Memory B cell (primary cell): ENCODE data around the gene RNU6-1.

ENCODE experiments used
- ATAC-seq: fragments of 150-1000 bp; cut with Tn5 transposase; 2 replicates; pipeline ENCODE4 v1.10.0; 2021; ENCODE audit warnings: low read depth, mild to moderate bottlenecking, moderate library complexity
- DNase-seq, 2 donors: peaks; one replicate each; pipeline ENCODE4 v3.0.0; 2022; ENCODE audit warnings: low spot score in 2 of 2
- H3K27ac Mint-ChIP-seq: one replicate; pipeline ENCODE4 v1.8.0; 2022; ENCODE audit warnings: mild to moderate bottlenecking, moderate library complexity, mixed read lengths
- H3K27me3 Mint-ChIP-seq: one replicate; pipeline ENCODE4 v1.8.0; 2022; ENCODE audit warnings: mixed read lengths
- H3K36me3 Mint-ChIP-seq: one replicate; pipeline ENCODE4 v1.8.0; 2022; ENCODE audit warnings: mild to moderate bottlenecking, mixed read lengths
- H3K4me1 Mint-ChIP-seq: one replicate; pipeline ENCODE4 v1.8.0; 2022; ENCODE audit warnings: mixed read lengths
- H3K4me3 Mint-ChIP-seq: one replicate; pipeline ENCODE4 v1.8.0; 2022; ENCODE audit warnings: mild to moderate bottlenecking, moderate library complexity, mixed read lengths
- H3K9me3 Mint-ChIP-seq: one replicate; pipeline ENCODE4 v1.8.0; 2022; ENCODE audit warnings: mixed read lengths

The RNU6-1 gene

GRCh38 chr15:67833710-67834511, 5.9 kb downstream of the RNU6-1 start:
- peak overlapping the region; percentile 78 for H3K27ac Mint-ChIP-seq
- no peaks in the 10 kb centered on the region for H3K36me3 Mint-ChIP-seq
- H3K4me1 Mint-ChIP-seq = peaks cover 25% of the 10 kb centered on the region
- H3K9me3 Mint-ChIP-seq = no peaks in the 10 kb centered on the region
- DNase-seq (peak in 1 of 2 donors; percentile 54), ATAC-seq (peak; percentile 49)
- peaks cover 28% of the 10 kb centered on the region for H3K27me3 Mint-ChIP-seq
- peak overlapping the region; percentile 77 for H3K4me3 Mint-ChIP-seq

GRCh38 chr15:67832897-67833709, 6.7 kb downstream of the RNU6-1 start:
- ATAC-seq (no peak), DNase-seq (no peak)
- peaks cover 2% of the 10 kb centered on the region for H3K9me3 Mint-ChIP-seq
- H3K4me3 Mint-ChIP-seq = peak overlapping the region; percentile 18
- peaks cover 30% of the 10 kb centered on the region for H3K27me3 Mint-ChIP-seq
- H3K36me3 Mint-ChIP-seq = peaks cover 2% of the 10 kb centered on the region
- H3K27ac Mint-ChIP-seq = peak overlapping the region; percentile 48
- peaks cover 25% of the 10 kb centered on the region for H3K4me1 Mint-ChIP-seq

GRCh38 chr15:67832031-67832551, 7.8 kb downstream of the RNU6-1 start:
- H3K4me1 Mint-ChIP-seq = peaks cover 25% of the 10 kb centered on the region
- H3K27ac Mint-ChIP-seq = peak overlapping the region; percentile 53
- no peak for DNase-seq

DNA sequence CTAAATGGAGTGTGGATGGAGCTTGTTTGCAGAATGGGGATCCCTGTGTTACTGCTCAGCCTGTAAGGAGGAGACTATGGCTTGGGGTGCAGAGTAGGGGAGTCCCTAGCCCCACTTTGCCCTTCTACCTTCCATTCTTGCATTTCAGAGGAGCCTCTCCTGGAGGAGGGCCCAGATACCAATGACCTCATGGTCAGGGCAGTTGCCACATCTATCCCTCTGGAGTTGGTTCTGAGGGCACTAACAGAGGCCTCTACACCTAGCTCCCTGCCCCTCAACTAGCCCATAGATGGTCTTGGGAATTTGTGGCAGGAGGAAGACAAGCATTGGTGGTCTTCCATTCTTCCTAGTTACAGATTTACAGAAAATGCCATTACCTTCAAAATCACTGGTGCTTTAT, 8.5 kb downstream of the RNU6-1 start:
- Mint-ChIP-seq H3K27me3 (peaks cover 29% of the 10 kb centered on the region), H3K4me1 (peaks cover 22% of the 10 kb centered on the region), H3K4me3 (no peak overlapping the region), H3K9me3 (peaks cover 3% of the 10 kb centered on the region), H3K36me3 (peaks cover 2% of the 10 kb centered on the region), H3K27ac (no peak overlapping the region)
- DNase-seq = no peak
- ATAC-seq = no peak

More at GRCh38 chr15:67832031-67832551, 7.8 kb downstream of the RNU6-1 start:
- Mint-ChIP-seq H3K27me3 (peaks cover 28% of the 10 kb centered on the region), H3K36me3 (peaks cover 2% of the 10 kb centered on the region), H3K4me3 (no peak overlapping the region), H3K9me3 (peaks cover 2% of the 10 kb centered on the region)
- ATAC-seq = no peak

GRCh38 chr15:67829647-67830504, 10.0 kb downstream of the RNU6-1 start:
- DNase-seq (no peak), ATAC-seq (no peak)
- Mint-ChIP-seq H3K36me3 (peaks cover 2% of the 10 kb centered on the region), H3K27me3 (peaks cover 34% of the 10 kb centered on the region), H3K9me3 (peaks cover 5% of the 10 kb centered on the region), H3K27ac (peak overlapping the region; percentile 1), H3K4me1 (peaks cover 23% of the 10 kb centered on the region), H3K4me3 (no peak overlapping the region)

DNA sequence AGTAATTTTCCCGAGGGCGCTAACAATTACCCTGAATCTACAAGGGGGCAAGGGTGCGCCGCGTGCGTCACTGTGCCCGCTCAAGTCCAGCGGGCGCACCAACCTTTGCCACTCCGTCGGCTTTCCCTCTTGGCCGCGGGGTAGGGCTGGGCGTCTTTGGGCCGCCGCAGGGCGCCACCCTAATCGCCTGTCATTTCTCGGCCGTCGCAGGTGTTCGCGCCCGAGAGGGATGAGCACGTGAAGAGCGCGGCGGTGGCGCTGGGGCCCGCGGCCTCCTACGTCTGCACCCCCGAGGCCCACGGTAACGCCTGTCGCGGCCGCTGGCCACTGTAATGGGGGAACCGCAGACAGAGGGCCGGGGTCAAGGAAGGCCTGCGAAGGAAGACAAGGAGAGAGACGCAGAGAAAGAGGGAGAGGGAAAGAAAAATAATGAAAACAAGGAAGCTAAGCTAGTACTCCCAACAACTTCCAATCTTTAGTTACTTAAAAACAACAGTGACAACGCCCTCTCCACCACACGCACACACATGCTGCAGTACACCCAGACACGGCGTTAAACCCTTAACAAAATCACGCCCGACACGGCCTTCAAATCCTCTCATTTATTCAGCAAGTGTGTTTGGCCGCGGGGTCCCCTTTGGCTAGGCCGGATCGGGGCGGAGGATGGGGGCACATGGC, 10.7 kb downstream of the RNU6-1 start:
- H3K4me3 Mint-ChIP-seq = no peak overlapping the region
- peaks cover 17% of the 10 kb centered on the region for H3K4me1 Mint-ChIP-seq
- peak overlapping the region; percentile 41 for H3K27ac Mint-ChIP-seq
- peaks cover 2% of the 10 kb centered on the region for H3K36me3 Mint-ChIP-seq
- DNase-seq (no peak), ATAC-seq (no peak)
- peaks cover 5% of the 10 kb centered on the region for H3K9me3 Mint-ChIP-seq
- peaks cover 30% of the 10 kb centered on the region for H3K27me3 Mint-ChIP-seq

DNA sequence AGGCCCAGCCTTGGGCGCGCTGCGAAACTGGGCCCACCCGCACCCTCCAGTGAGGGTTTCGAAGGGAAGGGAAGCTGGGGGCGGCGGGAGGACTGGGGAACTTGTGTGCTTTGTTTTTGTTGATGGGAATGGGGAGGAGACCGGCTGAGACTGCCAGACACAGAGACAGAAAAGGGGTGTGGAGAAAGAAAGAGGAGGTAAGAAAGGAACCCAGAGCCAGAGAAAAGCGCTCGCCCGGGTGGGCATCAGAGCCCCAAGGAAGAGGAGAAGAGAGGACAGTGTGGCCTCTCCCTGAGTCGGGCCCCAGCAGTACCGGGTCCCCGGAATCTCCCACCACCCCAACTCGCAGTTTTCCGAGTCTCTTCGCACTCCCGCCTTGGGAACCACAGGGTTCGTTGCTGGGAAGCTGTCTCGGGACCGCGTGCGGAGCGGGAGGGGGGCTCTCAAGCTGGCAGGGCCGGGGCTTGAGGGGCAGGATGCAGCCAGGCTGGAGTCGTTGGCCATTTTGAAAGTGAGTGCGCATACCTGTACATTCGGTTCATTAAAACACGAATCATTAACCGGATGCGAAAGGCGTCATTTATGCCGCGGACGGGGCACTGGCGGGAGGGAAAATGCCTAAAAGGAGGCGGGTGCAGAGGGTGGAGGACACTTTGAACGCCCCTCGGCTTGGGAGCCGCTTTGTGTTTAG, 11.4 kb downstream of the RNU6-1 start:
- H3K4me3 Mint-ChIP-seq = no peak overlapping the region

GRCh38 chr15:67827562-67828277, 12.1 kb downstream of the RNU6-1 start:
- DNase-seq (peak in 1 of 2 donors; percentile 27), ATAC-seq (no peak)
- peaks cover 5% of the 10 kb centered on the region for H3K9me3 Mint-ChIP-seq
- peaks cover 18% of the 10 kb centered on the region for H3K4me1 Mint-ChIP-seq
- peaks cover 31% of the 10 kb centered on the region for H3K27me3 Mint-ChIP-seq
- peak overlapping the region; percentile 88 for H3K27ac Mint-ChIP-seq
- H3K36me3 Mint-ChIP-seq = peaks cover 2% of the 10 kb centered on the region
- H3K4me3 Mint-ChIP-seq = no peak overlapping the region

More for the DNA sequence above, 11.4 kb downstream of the RNU6-1 start:
- H3K4me1 Mint-ChIP-seq = peaks cover 19% of the 10 kb centered on the region
- ATAC-seq (no peak), DNase-seq (peak in 1 of 2 donors; percentile 27)
- peak overlapping the region; percentile 88 for H3K27ac Mint-ChIP-seq
- H3K9me3 Mint-ChIP-seq = peaks cover 5% of the 10 kb centered on the region
- peaks cover 34% of the 10 kb centered on the region for H3K27me3 Mint-ChIP-seq
- peaks cover 2% of the 10 kb centered on the region for H3K36me3 Mint-ChIP-seq

- Mint-ChIP-seq H3K4me3 (no peak overlapping the region), H3K27ac (peak overlapping the region; percentile 73), H3K27me3 (peaks cover 36% of the 10 kb centered on the region)
Observed at GRCh38 chr15:67826717-67827561, 12.9 kb downstream of the RNU6-1 start.

GRCh38 chr15:67825881-67826716, 13.7 kb downstream of the RNU6-1 start:
- ATAC-seq = no peak
- H3K36me3 Mint-ChIP-seq = peaks cover 4% of the 10 kb centered on the region
- peaks cover 40% of the 10 kb centered on the region for H3K27me3 Mint-ChIP-seq
- peak overlapping the region; percentile 5 for H3K4me3 Mint-ChIP-seq
- peak overlapping the region; percentile 73 for H3K27ac Mint-ChIP-seq
- H3K4me1 Mint-ChIP-seq = peaks cover 30% of the 10 kb centered on the region
- DNase-seq = peak in 1 of 2 donors; percentile 32
- H3K9me3 Mint-ChIP-seq = peaks cover 5% of the 10 kb centered on the region

More at GRCh38 chr15:67826717-67827561, 12.9 kb downstream of the RNU6-1 start:
- no peak for DNase-seq
- peaks cover 2% of the 10 kb centered on the region for H3K36me3 Mint-ChIP-seq
- no peak for ATAC-seq
- H3K4me1 Mint-ChIP-seq = peaks cover 23% of the 10 kb centered on the region
- H3K9me3 Mint-ChIP-seq = peaks cover 5% of the 10 kb centered on the region
